ENCODE results near the gene YOD1.
A peak's percentile ranks its signal among the peaks of the same experiment; 100 is the strongest.

YOD1 gene

GRCh38 chr1:207051191-207051943 is at the start of gene YOD1:
Gene YOD1 (minus strand): TSS chr1:207051208. CDS start chr1:207051030, 178 bp downstream.
- no peak for DNase-seq (ENCODE audit: low spot score)
- in situ Hi-C loops (cut with MboI; ENCODE audit: low sequenced_read_pairs, unreplicated experiment) = no loop called here
- no peak for TF ChIP-seq CTCF (IDR thresholded peaks at IDR 0.05; ENCODE audit: borderline replicate concordance, control extremely low read depth, extremely low read depth, insufficient read depth, missing control alignments)

DNA sequence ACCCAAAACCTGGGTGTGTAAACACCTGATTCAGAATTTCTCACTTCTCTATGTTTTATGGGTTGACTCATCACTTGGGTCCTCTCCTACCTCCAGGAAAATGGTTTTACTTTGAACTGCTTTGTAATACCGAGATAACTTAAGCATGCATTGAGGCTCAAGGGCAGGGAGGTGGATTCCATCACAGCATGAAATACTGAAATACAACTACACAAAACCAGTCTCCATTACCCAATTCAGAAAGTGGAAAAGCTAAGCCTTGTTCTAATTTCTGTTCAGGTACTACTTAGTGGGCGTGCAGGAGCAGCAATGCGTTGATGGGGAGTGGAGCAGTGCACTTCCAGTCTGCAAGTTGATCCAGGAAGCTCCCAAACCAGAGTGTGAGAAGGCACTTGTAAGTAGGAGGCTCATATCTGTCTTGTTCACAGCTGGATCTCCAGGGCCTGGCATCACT is 46.9 kb upstream of the YOD1 start:
- in situ Hi-C loops (cut with MboI; ENCODE audit: low sequenced_read_pairs, unreplicated experiment) = loop anchor here (25.0 kb wide), 1 partner anchor 389 kb away; the partner anchor contains the start of gene CR1
- no peak for TF ChIP-seq CTCF (IDR thresholded peaks at IDR 0.05; ENCODE audit: borderline replicate concordance, control extremely low read depth, extremely low read depth, insufficient read depth, missing control alignments)
- peak; percentile 59 for DNase-seq (ENCODE audit: low spot score)

- TF ChIP-seq CTCF (IDR thresholded peaks at IDR 0.05; ENCODE audit: borderline replicate concordance, control extremely low read depth, extremely low read depth, insufficient read depth, missing control alignments) = no peak
- DNase-seq (ENCODE audit: low spot score) = no peak
- in situ Hi-C loops (cut with MboI; ENCODE audit: low sequenced_read_pairs, unreplicated experiment) = loop anchor here (25.0 kb wide), 1 partner anchor 393 kb away; the partner anchor contains the start of gene CR1
Measured at GRCh38 chr1:207093944-207094343, 42.9 kb upstream of the YOD1 start.

GRCh38 chr1:207091200-207091908 is 40.3 kb upstream of the YOD1 start:
- TF ChIP-seq CTCF (IDR thresholded peaks at IDR 0.05; ENCODE audit: borderline replicate concordance, control extremely low read depth, extremely low read depth, insufficient read depth, missing control alignments) = no peak
- DNase-seq (ENCODE audit: low spot score) = no peak
- in situ Hi-C loops (cut with MboI; ENCODE audit: low sequenced_read_pairs, unreplicated experiment) = loop anchor here (25.0 kb wide), 1 partner anchor 396 kb away; the partner anchor contains the start of gene CR1

DNA sequence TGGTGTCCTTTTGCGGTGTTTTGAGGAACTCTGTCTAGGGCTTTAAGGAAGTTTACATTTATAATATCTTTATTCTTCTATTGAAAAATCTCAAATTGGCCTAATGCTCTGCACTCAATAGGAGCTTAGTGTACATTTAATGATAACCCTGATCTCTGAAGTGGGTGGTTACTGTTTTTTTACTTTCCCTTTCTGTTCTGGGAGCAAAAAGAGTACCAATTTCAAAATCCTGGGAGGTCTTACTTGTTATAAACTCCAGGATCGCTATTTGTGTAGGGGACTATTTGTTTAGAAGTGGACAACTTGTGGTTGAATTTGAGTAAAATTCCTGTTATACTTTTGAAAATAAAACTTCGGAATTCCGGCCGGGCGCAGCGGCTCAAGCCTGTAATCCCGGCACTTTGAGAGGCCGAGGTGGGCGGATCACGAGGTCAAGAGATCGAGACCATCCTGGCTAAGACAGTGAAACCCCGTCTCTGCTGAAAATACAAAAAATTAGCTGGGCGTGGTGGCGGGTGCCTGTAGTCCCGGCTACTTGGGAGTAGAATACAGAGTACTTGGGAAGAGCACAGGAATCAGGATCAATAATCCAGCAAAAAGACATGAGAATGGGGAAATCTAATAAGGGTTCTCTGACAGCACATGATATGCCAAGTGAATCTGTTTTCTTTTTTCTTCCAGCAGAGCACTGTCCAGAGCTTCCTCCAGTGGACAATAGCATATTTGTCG is 38.8 kb upstream of the YOD1 start:
- DNase-seq (ENCODE audit: low spot score) = no peak
- no peak for TF ChIP-seq CTCF (IDR thresholded peaks at IDR 0.05; ENCODE audit: borderline replicate concordance, control extremely low read depth, extremely low read depth, insufficient read depth, missing control alignments)
- in situ Hi-C loops (cut with MboI; ENCODE audit: low sequenced_read_pairs, unreplicated experiment) = loop anchor here (5.0 to 25.0 kb wide), 2 partner anchors 318 to 398 kb away; partner anchors contain the start of gene CR1
